ENCODE results near the gene ZNF618. TPM values are rescaled to one million over a fixed set of nuclear protein-coding genes. Genes with fewer than 3 reads are reported as not detected.

Gene ZNF618
- total RNA-seq, 1 donor from 2014 or later = 2.0 TPM

DNA sequence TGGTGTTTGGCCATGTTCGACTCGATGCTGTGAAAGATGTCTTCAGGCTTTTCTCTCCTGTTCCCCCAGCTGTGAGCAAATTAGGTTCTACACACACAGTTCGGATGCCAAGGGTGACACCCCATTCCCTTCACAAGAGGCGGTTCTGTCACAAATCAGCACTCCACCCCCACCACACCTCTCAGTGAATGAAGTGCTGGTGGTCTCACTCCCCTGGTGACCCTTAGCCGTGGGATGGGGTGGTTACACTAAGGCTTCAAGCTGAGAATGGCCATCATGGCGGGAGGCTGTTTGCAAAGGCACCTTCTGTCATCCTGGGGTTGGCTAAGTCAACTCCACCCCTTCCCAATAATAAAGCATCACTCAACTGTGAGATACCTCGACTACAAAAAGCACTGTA, 175.6 kb downstream of the ZNF618 start:
- no peak for DNase-seq
- ATAC-seq (ENCODE audit: poor library complexity) = no peak
- intact Hi-C loops (cut with DNase I) = no loop called here

DNA sequence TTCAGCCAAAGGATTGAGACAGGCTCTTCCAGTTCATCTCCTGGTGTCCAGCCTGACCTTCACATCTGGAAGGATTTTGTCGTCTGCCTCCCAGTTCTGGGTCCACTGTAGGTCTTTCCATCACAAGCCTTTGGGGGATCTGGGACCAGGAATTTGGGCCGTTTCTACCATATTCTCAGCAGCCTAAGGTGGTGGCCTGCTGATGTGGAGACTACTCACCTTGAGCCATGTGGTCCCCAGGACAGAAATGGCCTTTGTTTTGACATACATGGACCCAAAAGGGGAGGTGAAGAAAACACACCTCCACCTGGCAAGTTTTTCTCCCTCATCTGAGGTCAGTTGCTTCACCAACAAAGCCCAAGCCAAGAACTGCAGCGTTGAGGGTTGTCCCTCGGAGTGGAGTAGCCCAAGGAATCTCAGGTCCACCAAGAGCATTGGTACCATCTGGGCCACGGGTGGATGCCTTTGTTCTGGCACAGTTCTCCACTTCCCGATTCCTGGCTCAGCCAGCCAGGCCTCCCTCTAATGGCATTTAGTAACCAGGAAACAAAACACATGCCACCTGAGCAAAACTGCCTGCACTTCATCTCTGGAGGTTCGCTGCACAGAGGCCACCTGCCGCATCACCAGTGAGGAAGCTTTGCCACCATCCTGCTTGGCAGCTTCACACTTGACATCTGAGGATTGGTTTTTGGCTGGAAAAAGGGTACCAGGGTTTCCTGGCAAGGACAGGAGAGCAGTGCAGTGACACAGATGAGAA, 177.3 kb downstream of the ZNF618 start:
- DNase-seq (no peak), ATAC-seq (ENCODE audit: poor library complexity) (no peak)
- intact Hi-C loops (cut with DNase I) = no loop called here

DNA sequence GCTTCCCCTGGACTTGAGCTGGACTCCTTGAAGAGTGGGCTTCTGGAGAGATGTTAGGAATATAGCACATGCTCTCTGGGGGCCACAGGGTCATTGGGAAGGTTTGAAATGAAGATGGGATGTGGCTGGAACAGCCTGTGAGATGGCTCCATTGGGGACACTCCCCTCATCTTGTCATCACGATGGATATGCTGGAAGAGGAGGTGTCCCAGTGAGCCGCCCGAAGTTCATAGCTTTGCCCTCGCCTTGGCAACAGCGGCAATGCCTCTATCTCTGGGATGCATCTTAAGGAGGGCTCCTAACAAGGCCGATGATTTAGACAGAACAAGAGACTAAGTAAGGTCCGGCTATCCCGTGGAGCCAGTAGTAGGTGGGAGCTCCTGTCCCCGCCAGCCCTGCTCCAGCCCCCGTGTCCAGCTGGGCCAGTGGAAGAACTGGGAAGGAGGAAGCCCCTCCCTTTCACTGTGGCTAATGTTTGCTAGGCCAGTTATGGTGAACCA, 178.1 kb downstream of the ZNF618 start:
- ATAC-seq (ENCODE audit: poor library complexity) = no peak
- intact Hi-C loops (cut with DNase I) = no loop called here
- no peak for DNase-seq

DNA sequence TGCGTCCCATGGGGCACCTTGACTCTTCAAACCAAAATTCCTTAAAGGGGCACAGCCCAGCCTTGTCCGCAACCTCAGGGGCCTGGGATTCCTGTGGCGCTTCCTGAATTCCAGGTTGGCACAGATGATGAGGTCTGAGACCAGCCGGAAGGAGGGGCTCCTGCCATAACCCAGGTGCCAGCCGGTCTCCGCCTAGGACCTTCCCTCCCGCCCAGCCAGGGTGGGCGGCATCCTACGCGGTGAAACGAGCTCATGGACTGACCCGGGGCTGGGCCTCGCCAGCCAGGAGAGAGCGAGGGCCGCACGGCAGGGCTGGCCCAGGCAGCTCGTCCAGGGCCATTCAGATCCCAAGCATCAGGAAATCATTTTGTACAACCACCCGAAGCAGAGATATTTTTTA, 179.0 kb downstream of the ZNF618 start:
- ATAC-seq (ENCODE audit: poor library complexity) (no peak), DNase-seq (no peak)
- intact Hi-C loops (cut with DNase I) = no loop called here

DNA sequence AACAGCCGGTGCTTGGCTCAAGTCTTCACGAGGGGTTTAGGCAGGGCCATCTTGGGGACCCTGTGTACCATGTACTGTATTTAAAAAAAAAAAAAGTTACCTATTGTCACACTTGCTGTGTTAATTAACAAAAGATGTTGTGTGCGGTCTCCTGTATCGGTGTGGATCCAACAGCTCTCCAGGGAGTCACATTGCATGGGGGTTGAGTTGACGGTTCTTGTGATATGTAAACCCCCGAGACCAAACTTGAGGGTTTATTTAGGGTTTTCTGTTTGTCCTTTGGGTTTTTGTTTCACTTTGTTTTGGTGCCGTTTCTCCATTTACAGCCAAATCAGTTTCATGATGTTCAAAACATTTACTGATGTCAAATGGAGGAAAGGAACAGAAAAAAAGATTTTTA, 179.8 kb downstream of the ZNF618 start:
- DNase-seq = no peak
- intact Hi-C loops (cut with DNase I) = no loop called here
- ATAC-seq (ENCODE audit: poor library complexity) = no peak

DNA sequence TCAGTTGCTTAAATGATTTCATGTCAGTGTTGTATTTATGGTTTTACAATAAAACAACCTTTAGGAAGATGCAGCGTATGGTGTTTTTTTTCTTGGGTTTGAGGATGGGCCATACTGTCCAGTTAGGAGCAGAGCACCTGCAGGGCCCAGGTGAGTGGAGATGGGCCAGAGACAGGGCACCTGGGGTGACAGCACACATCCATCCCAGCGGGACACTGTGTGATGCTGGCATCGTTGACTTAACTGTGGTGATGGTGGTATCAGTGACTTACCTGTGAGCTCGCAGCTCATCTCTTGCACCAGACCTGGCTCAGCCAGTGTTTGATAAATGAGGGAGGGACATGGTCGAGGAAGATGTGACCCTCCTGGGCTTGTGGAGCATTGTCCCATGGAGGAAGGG, 180.4 kb downstream of the ZNF618 start:
- intact Hi-C loops (cut with DNase I) = no loop called here
- ATAC-seq (ENCODE audit: poor library complexity) (no peak), DNase-seq (no peak)

DNA sequence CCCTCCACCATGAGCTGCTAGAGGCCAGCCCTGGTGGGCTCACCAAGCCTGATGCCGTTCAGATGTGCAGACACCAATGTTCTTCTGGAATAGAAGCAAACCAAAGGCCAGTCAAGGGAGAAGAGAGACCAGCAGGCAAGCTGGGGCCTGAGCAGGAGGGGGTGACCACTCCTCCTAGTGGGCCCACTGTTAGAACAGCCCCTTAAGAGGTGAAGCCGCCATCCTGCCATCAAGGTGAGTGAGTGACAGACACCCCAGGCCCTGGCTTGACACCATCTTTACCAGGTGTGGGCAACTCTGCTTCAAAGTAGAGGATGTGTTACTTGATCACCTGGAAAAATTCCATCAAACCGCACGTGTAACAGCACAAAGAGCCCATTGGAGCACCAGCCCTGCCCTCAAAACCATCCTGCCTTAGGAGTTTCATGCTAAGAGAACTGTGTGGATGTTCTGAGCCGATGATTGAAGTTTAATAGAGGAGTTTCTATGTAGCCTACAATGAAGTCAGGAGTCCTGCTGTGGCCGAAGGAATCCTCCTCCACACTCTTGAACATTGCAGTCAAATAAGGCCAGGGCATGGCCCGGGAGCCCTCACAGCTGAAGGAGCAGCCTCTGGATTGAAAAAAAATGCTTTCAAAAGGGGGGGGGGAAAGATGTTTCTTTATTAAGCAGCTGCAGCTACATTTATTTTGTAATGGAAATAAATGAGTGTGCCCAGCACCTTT, 181.2 kb downstream of the ZNF618 start:
- DNase-seq (no peak), ATAC-seq (ENCODE audit: poor library complexity) (no peak)
- intact Hi-C loops (cut with DNase I) = no loop called here

DNA sequence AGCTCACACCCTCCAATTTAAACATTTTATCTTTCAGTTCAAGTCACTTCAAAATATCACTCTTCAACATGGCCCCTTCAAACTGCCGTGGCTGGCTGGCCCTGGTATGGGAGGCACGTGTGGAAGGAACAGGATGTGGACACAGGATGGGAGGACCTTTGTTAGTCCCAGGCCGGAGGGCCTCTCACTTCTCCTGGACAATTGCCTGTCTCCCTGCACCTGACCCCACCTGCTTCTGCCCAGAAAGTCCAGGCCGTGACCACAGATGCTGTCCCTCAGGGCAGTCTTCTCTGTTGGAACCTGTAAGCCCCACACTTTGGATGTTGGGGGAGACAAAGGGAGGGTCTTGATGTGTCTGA, 182.6 kb downstream of the ZNF618 start:
- ATAC-seq (ENCODE audit: poor library complexity) (no peak), DNase-seq (no peak)
- intact Hi-C loops (cut with DNase I) = no loop called here

DNA sequence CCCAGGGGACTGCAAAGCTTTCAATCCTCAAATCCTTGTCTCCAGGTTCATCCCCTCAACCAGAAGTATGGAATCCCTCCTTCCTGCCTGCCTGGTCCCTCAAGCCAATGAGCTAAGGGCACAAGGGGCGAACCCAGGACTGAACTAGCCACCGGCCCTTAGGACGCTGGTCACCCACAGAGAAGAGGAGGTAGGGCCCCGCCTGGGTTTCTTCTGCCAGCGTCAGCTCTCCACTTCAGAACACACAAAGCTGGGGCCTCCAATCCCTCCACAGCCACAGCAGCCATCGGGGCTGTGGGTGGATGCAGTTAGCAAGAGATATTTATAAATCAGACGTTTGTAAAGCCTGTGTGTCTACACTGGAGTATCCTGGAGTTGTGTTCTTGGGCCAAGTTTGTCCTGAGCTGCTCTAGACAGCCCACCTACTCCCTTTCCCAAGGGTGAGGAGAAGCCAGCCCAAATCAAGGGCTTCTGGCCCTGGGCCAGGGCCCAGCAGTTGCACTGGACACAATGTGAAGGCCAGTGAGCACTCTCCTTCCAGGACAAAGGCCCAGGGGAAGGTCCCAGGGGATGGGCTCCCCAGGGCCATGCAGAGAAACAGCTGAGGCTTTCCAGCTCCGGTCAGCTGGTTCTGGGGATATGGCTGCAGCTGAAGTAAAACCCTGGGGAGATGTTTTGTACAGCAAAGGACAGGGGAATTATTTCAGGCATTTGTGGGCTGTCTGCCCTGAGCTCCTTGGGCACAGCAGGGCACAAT, 183.1 kb downstream of the ZNF618 start:
- intact Hi-C loops (cut with DNase I) = no loop called here
- peak; percentile 66 for DNase-seq
- ATAC-seq (ENCODE audit: poor library complexity) = peak; percentile 70

DNA sequence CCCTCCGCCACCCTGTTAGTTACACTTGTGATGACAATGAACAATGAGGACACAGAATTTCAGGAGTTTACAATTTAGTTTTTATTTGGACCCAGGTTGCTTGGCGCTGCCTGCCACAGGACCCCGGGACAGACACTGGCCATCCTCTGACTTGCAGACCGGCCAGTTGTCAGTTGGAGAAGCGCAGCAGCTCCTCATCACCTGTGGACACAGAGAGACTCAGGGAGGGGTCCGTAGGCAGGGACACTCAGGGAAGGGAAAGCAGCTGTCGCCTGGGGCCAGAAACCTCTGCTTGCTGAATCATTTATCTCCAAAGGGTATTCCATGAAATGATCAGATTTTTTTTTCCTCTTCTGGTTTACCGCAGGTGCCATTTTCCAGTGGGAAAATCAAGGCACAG, 184.0 kb downstream of the ZNF618 start:
- intact Hi-C loops (cut with DNase I) = no loop called here
- no peak for ATAC-seq (ENCODE audit: poor library complexity)
- no peak for DNase-seq

DNA sequence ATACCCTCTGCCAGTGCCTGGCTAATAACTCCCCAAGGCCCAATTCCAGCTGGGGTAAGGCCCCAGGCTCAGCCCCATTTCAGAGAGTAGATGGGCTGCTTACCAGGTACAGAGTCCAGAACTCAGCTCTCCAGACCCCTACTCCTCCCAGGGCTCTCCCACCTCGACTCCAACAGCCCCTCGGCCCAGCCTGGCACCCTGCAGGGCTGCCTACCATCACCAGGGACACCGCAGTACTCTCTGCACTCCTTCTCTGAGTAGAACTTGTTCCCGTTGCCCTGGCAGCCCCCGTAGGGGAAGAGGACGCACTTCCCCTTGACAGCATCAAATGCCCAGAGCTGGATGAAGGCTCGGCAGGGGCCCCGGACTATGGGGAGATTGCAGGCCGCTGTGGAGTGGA, 184.6 kb downstream of the ZNF618 start:
- intact Hi-C loops (cut with DNase I) = no loop called here
- no peak for DNase-seq
- ATAC-seq (ENCODE audit: poor library complexity) = no peak

DNA sequence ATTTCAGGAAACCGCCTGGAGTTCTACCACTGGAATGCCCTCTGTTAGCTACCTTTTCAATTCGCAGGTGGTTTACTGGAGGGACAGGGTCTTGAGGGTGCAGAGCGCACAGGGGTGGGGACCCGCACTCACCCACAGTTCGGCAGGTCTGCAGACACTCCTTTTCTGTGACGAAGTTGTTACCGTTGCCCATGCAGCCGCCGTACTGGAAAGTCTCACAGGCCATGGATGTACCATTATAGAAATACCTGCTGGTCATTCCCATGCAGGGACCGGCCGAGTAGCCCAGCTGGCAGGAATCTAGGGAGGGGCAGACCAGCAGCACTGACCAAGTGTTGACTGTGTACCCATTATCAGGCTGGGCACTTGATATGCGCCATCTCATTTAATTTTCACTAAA, 185.2 kb downstream of the ZNF618 start:
- intact Hi-C loops (cut with DNase I) = no loop called here

DNA sequence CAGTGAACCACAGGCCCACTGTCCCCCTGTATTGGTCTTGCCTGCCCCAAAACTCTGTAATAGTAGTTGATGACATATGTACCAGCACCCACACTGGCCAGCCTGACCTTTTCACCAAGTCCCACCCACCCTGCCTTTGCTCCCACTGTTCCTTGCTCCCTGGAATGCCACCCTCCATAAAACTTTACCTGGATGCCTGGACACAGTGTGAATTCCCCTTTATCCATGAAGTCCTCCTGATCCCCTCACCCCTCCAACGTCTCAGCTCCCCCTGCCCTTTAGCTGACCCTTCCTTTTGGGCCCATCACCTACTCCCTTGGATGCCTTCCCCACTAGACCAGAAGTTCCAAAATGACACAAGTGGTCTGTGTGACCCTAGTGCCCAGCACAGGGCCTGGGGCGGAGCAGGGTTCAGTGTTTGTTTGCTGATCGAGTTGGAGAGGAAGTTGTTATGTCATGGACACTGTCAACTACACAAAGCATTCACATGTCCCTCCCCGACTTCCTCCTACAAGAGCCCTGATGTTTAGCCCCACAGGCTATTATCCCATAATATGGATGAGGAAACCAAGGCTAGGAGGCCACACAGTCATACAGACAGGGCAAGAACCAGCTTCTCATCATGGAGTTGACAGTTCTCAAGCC, 185.8 kb downstream of the ZNF618 start:
- ATAC-seq (ENCODE audit: poor library complexity) (no peak), DNase-seq (no peak)
- intact Hi-C loops (cut with DNase I) = no loop called here

More for the DNA sequence above, 185.2 kb downstream of the ZNF618 start:
- DNase-seq (no peak), ATAC-seq (ENCODE audit: poor library complexity) (no peak)

DNA sequence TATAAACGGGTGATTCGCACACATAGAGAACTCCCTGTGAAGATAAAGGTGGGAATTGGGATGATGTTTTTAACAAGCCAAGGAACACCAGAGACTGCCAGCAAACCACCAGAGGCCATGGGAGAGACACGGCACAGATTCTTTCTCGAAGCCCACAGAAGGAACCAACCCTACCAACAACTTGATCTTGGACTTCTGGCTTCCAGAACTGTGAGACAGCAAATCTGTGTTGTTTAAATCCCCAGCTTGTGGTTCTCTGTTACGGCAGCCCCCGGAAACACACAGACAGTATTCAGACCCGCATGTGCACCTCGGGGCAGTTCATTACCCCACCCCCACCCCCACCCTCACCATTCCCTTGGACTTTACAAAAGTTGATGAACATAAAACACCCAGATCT, 189.2 kb downstream of the ZNF618 start:
- intact Hi-C loops (cut with DNase I) = no loop called here
- no peak for DNase-seq
- ATAC-seq (ENCODE audit: poor library complexity) = no peak

DNA sequence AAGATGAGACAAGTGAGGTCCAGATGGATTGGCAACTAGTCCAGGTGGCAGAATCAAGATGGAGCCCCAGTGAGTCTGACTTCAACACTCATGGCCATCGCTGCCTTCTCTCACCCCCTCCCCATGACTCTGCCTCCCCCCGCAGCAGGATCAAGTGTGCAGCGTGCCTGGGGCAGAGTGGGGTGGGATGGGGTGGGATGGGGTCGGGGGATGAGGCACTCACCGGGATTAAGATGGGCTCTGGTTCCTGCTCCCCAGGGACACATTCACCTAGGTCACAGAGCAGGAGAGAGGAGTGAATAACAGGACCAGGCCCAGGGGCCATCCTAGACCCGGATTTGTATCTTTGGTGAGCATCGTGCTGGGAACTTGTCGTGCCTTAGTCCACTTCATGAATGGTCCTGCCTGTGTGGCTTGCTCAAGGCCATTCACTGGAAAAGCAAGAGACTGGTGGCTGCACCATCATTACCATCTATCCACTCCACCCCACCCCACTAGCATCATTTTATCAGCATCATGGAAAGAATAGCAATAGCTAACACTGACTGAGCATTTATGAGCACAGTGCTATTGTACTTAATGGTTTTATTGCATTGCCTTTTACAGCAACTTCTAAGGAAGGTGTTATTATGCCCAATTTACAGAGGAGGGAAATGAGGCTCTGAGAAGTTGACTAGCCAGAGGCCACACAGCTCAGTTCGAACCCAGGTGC, 193.5 kb downstream of the ZNF618 start:
- no peak for ATAC-seq (ENCODE audit: poor library complexity)
- no peak for DNase-seq
- intact Hi-C loops (cut with DNase I) = no loop called here

DNA sequence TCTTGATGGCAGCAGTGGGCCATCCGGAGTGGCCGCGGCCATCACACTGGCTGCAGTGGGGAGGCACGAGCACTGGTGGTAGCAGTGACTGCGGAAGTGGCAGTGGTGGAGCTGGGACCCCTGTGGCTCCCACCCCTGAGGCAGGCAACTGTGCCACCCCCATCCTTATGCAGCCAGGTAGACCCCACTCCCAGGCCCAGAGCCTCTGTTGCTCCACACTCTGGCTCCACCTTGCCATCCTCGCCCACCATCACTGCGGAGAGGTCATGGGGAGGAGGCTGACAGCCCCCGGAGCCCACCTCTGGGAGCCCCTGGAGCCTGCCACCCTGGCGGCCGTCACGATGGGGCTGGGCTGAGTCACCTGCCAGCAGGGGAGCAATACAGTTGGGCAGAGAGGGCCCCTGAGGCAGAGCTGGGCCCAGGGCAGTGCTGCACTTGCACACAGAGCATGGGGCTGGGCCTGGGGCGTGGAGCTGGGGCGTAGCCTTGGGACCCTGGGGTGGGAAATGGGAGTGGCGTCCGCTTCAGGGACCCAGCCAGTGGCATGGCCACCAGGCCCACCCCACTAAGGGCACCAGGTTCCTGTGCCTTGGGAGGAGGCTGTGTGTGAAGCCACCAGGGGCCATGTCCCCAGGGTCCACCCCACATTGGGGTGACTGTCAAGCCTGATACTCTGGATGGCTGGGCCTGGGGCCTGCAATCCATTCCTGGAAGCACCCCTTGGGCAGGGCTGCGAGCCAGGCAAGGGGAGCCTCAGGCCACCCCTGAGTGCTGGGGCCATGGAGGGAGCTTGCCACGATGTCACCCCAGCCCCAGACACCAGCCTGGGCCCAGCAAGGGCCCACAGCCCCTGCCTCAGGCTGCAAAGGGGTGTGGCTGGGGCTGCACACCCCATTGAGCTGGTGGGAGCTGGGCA, 194.3 kb downstream of the ZNF618 start:
- ATAC-seq (ENCODE audit: poor library complexity) (no peak), DNase-seq (no peak)
- intact Hi-C loops (cut with DNase I) = no loop called here

DNA sequence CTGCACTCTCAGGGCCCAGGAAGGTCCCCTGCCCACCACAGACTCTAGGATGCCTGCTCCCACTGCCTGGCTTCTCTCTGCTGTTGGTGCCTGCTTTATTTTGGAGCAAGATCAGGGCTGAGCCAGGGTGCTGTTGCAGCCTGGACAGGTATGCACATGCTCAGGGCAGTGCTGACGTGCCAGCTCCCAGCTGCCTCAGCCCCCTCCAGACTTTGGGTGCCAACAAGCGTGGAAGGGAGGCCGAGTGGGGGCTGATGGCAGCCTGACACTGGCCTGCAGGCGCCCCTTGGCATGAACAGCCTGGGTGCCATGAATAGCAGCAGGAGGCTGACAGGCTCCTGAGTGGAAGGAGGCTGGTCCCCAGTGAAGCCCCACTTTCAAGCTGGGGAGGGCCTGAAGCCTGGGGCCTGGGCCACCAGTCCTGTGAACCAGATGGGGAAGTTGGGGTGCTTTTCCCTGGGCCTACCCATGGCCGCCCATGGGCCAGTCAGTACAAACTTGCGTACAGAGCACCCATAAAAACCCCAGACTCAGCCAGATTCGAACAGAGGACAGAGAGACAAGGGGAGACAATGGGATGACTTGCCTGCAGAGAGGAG, 195.2 kb downstream of the ZNF618 start:
- intact Hi-C loops (cut with DNase I) = no loop called here
- ATAC-seq (ENCODE audit: poor library complexity) (no peak), DNase-seq (no peak)

Data from Right ventricle myocardium superior (tissue), 1 donor.